SK-N-SH (cell line): ENCODE data around the gene SETX. TPM values are rescaled to one million over a fixed set of nuclear protein-coding genes. Genes with fewer than 3 reads are reported as not detected.

ENCODE experiments used
- CTCF ChIA-PET: fragments of 300-600, 350-600 bp; formaldehyde crosslinking; extraction: SDS; loops from one replicate; lab custom pipeline; 2021; lab: Yijun Ruan, JAX
- POLR2A ChIA-PET: fragments of 350-600 bp; sonication (Branson Sonifier 250); formaldehyde crosslinking; extraction: SDS; loops from one replicate; lab custom pipeline; 2020; ENCODE audit warnings: antibody characterized with exemption, inconsistent platforms; lab: Yijun Ruan, JAX
- DNase-seq: peaks from one replicate; pipeline ENCODE4 v3.0.0; 2012
- H2AFZ ChIP-seq: fragments of 200-600 bp; sonication (generic); 2 replicates; pipeline ENCODE4 v1.8.1; 2016; ENCODE audit warnings: antibody characterized with exemption, mild to moderate bottlenecking, low read depth
- H3F3A ChIP-seq: fragments of 200-600 bp; sonication (generic); replicated peaks from 2 replicates; pipeline ENCODE3; 2016; ENCODE audit warnings: antibody characterized with exemption, mild to moderate bottlenecking; ENCODE audit not compliant: insufficient read depth
- H3K27ac ChIP-seq, 2 experiments: fragments of 200-500 bp in 1 of 2; fragments of 200-600 bp in 1 of 2; sonication (Bioruptor generic) in 1 of 2; sonication (generic), shearing (Covaris generic) in 1 of 2; 2 replicates each; pipeline versions ENCODE4 v1.5.1 to v1.6.1; 2014 to 2016; ENCODE audit warnings: low read depth in 2 of 2, inconsistent platforms in 1 of 2, low read length in 1 of 2, mild to moderate bottlenecking in 1 of 2, mixed read lengths in 1 of 2
- H3K27me3 ChIP-seq: fragments of 200-600 bp; sonication (generic), shearing (Covaris generic); 2 replicates; pipeline ENCODE4 v1.6.1; 2016; ENCODE audit warnings: mixed run types; ENCODE audit not compliant: insufficient read depth
- H3K36me3 ChIP-seq, 2 experiments: fragments of 200-500 bp in 1 of 2; fragments of 200-600 bp in 1 of 2; sonication (Bioruptor generic) in 1 of 2; sonication (generic) in 1 of 2; replicated peaks in 1 of 2; 2 replicates each; pipeline versions ENCODE3 to v1.5.1; 2014 to 2016; ENCODE audit warnings: low read length in 1 of 2, mild to moderate bottlenecking in 1 of 2; ENCODE audit not compliant: insufficient read depth in 2 of 2, control insufficient read depth in 1 of 2
- H3K4me1 ChIP-seq, 2 experiments: fragments of 200-500 bp in 1 of 2; fragments of 200-600 bp in 1 of 2; sonication (Bioruptor generic) in 1 of 2; sonication (generic), shearing (Covaris generic) in 1 of 2; 2 replicates each; pipeline versions ENCODE4 v1.5.1 to v1.6.1; 2014 to 2016; ENCODE audit warnings: low read depth in 1 of 2, low read length in 1 of 2, mixed run types in 1 of 2; ENCODE audit not compliant: insufficient read depth in 2 of 2, control insufficient read depth in 1 of 2
- H3K4me2 ChIP-seq: fragments of 200-600 bp; sonication (generic), shearing (Covaris generic); 2 replicates; pipeline ENCODE4 v1.6.1; 2017; ENCODE audit warnings: mixed run types
- H3K4me3 ChIP-seq, 2 experiments: fragments of 200-500 bp in 1 of 2; fragments of 200-600 bp in 1 of 2; sonication (Bioruptor generic) in 1 of 2; sonication (generic), shearing (Covaris generic) in 1 of 2; 2 replicates each; pipeline versions ENCODE4 v1.5.1 to v1.8.1; 2014 to 2016; ENCODE audit warnings: low read depth in 2 of 2, inconsistent platforms in 1 of 2, low read length in 1 of 2, mild to moderate bottlenecking in 1 of 2, mixed read lengths in 1 of 2, moderate library complexity in 1 of 2
- H3K79me2 ChIP-seq: fragments of 200-600 bp; sonication (generic); 2 replicates; pipeline ENCODE4 v1.8.1; 2017; ENCODE audit warnings: mild to moderate bottlenecking; ENCODE audit not compliant: insufficient read depth
- H3K9ac ChIP-seq: fragments of 200-600 bp; sonication (generic); 2 replicates; pipeline ENCODE4 v1.6.1; 2017; ENCODE audit warnings: mixed run types
- H3K9me2 ChIP-seq: fragments of 200-600 bp; sonication (generic); 2 replicates; pipeline ENCODE4 v1.6.1; 2017; ENCODE audit warnings: mixed run types
- H3K9me3 ChIP-seq: fragments of 200-600 bp; sonication (generic); 2 replicates; pipeline ENCODE4 v1.6.1; 2017; ENCODE audit warnings: mixed run types, mild to moderate bottlenecking, moderate library complexity
- H4K20me1 ChIP-seq: fragments of 200-600 bp; sonication (generic); 2 replicates; pipeline ENCODE4 v1.6.1; 2017; ENCODE audit warnings: mild to moderate bottlenecking, mixed run types; ENCODE audit not compliant: insufficient read depth
- CHD2 ChIP-seq: fragments of 150-350 bp; IDR thresholded peaks from 2 replicates; pipeline ENCODE4 v1.6.1; 2018; ENCODE audit warnings: low read length; ENCODE audit not compliant: partially characterized antibody
- CTCF ChIP-seq: fragments of 200-600 bp; sonication (generic); IDR thresholded peaks from 2 replicates; pipeline ENCODE4 v1.6.1; 2017; ENCODE audit warnings: antibody characterized with exemption, mild to moderate bottlenecking, moderate library complexity
- ELF1 ChIP-seq: IDR thresholded peaks from 2 replicates; pipeline ENCODE4 v1.4.0; 2012
- EP300 ChIP-seq, 2 experiments: IDR thresholded peaks; 2 replicates each; pipeline versions ENCODE4 v1.4.0 to v1.6.1; 2012; ENCODE audit warnings: borderline replicate concordance in 1 of 2, low read depth in 1 of 2, low read length in 1 of 2
- EZH2phosphoT487 ChIP-seq: fragments of 200-600 bp; sonication (generic); IDR thresholded peaks from 2 replicates; pipeline ENCODE4 v1.6.1; 2017; ENCODE audit warnings: low read depth, mixed run types, mild to moderate bottlenecking, antibody characterized with exemption, moderate library complexity, borderline replicate concordance
- FOSL2 ChIP-seq: IDR thresholded peaks from 2 replicates; pipeline ENCODE4 v1.4.0; 2012; ENCODE audit warnings: low read depth, mild to moderate bottlenecking, moderate library complexity, borderline replicate concordance
- FOXJ3 ChIP-seq: sonication (generic); formaldehyde crosslinking; IDR thresholded peaks from 2 replicates; pipeline ENCODE4 v1.5.1; 2020; ENCODE audit warnings: mild to moderate bottlenecking, missing genetic modification reagents
- FOXM1 ChIP-seq: IDR thresholded peaks from 2 replicates; pipeline ENCODE4 v1.4.0; 2012; ENCODE audit warnings: low read depth, mild to moderate bottlenecking
- MAX ChIP-seq: IDR thresholded peaks from 2 replicates; pipeline ENCODE4 v1.4.0; 2012; ENCODE audit warnings: low read depth
- MEF2A ChIP-seq: IDR thresholded peaks from 2 replicates; pipeline ENCODE4 v1.4.0; 2012; ENCODE audit warnings: low read depth, borderline replicate concordance
- MXI1 ChIP-seq: IDR thresholded peaks from 2 replicates; pipeline ENCODE4 v1.6.1; 2012; ENCODE audit warnings: mild to moderate bottlenecking, low read depth, low read length, improper control_type of control experiment
- POLR2AphosphoS5 ChIP-seq: IDR thresholded peaks from 2 replicates; pipeline ENCODE4 v1.6.1; 2012; ENCODE audit warnings: low read depth, low read length
- RAD21 ChIP-seq: IDR thresholded peaks from 2 replicates; pipeline ENCODE4 v1.6.1; 2012; ENCODE audit warnings: mild to moderate bottlenecking, low read length
- RCOR1 ChIP-seq: fragments of 150-350 bp; IDR thresholded peaks from 2 replicates; pipeline ENCODE4 v1.6.1; 2017; ENCODE audit warnings: antibody characterized with exemption, low read length
- SIN3A ChIP-seq: IDR thresholded peaks from 2 replicates; pipeline ENCODE4 v1.6.1; 2012; ENCODE audit warnings: low read depth, mild to moderate bottlenecking, low read length, moderate library complexity, borderline replicate concordance
- TAF1 ChIP-seq: IDR thresholded peaks from 2 replicates; pipeline ENCODE4 v1.6.1; 2012; ENCODE audit warnings: low read depth, mild to moderate bottlenecking, low read length, moderate library complexity, borderline replicate concordance
- TEAD4 ChIP-seq: IDR thresholded peaks from 2 replicates; pipeline ENCODE4 v1.4.0; 2012; ENCODE audit warnings: mild to moderate bottlenecking, borderline replicate concordance; ENCODE audit not compliant: insufficient read depth
- USF1 ChIP-seq: IDR thresholded peaks from 2 replicates; pipeline ENCODE4 v1.4.0; 2012; ENCODE audit warnings: low read depth, borderline replicate concordance
- YY1 ChIP-seq: IDR thresholded peaks from 2 replicates; pipeline ENCODE4 v1.4.0; 2012; ENCODE audit warnings: low read depth, mild to moderate bottlenecking
- ZBTB33 ChIP-seq: IDR thresholded peaks from 2 replicates; pipeline ENCODE4 v1.4.0; 2012; ENCODE audit warnings: low read depth, borderline replicate concordance
- WGBS: methylation state at CpG from one replicate; pipeline ENCODE4 v1.1.6; 2017; ENCODE audit warnings: low lambda C conversion rate; 5-methylcytosine and 5-hydroxymethylcytosine counted together
- polyA plus RNA-seq, 3 experiments: library from polyadenylated mRNA; depleted of rRNA; stranded (reverse); fragments of >200 nt; gene quantifications; 2 replicates each; pipeline ENCODE4 v1.2.3, GENCODE V29; 2012

The SETX gene
- polyA plus RNA-seq, 1 of the 3 experiments (the other 2 are of a cell fraction), result 12.3 TPM

- WGBS, result 91% methylated on average over 4 of the region's 4 CpGs
Observed at GRCh38 chr9:132366481-132366880, 11.7 kb upstream of the SETX start.

GRCh38 chr9:132365986-132366385, 11.2 kb upstream of the SETX start:
- no peak overlapping the region for H3K4me3 ChIP-seq
- H3K79me2 ChIP-seq, result no peaks in the 10 kb centered on the region
- whole genome bisulfite sequencing, result 59% methylated on average over 3 of the region's 3 CpGs
- CTCF ChIA-PET, result interaction anchor here (0.6 kb wide), 1 partner anchor 181 kb away, joined by 3 read pairs; no protein-coding TSS in a partner anchor
- H3F3A ChIP-seq, result peaks cover 8% of the 10 kb centered on the region
- DNase-seq, result no peak
- no peaks in the 10 kb centered on the region for H3K9me2 ChIP-seq
- H3K36me3 ChIP-seq, result no peaks in the 10 kb centered on the region
- no peaks in the 10 kb centered on the region; a peak in 1 of 4 replicates for H3K4me1 ChIP-seq
- POLR2A ChIA-PET, result no interaction called here
- H3K9me3 ChIP-seq, result no peaks in the 10 kb centered on the region
- H2AFZ ChIP-seq, result peak overlapping the region; percentile 21; the same call in 1 of the 2 replicates
- no peak overlapping the region for H3K9ac ChIP-seq
- H3K27ac ChIP-seq, result no peak overlapping the region
- H3K27me3 ChIP-seq, result no peaks in the 10 kb centered on the region
- H3K4me2 ChIP-seq, result no peak overlapping the region
- no peaks in the 10 kb centered on the region for H4K20me1 ChIP-seq
- TF ChIP-seq MAX, result no peak
- no peak for TF ChIP-seq USF1
- TF ChIP-seq FOSL2, result no peak
- TF ChIP-seq FOXM1, result no peak
- TF ChIP-seq ELF1, result no peak
- no peak for TF ChIP-seq EZH2phosphoT487
- no peak for TF ChIP-seq EP300 (IDR thresholded peaks at IDR 0.05; ENCODE audit: borderline replicate concordance in 1 of 2, low read depth in 1 of 2, low read length in 1 of 2)
- TF ChIP-seq TEAD4, result no peak
- TF ChIP-seq RAD21, result no peak
- no peak for TF ChIP-seq YY1
- no peak for TF ChIP-seq RCOR1
- TF ChIP-seq MEF2A, result no peak
- TF ChIP-seq FOXJ3 (CRISPR knock-in tag), result no peak
- no peak for TF ChIP-seq SIN3A

More at GRCh38 chr9:132366481-132366880, 11.7 kb upstream of the SETX start:
- H3K9me3 ChIP-seq, result no peaks in the 10 kb centered on the region
- TF ChIP-seq CHD2 (no peak), CTCF (no peak), ZBTB33 (no peak), POLR2AphosphoS5 (no peak), TAF1 (no peak), FOSL2 (no peak), MXI1 (no peak)
- TF ChIP-seq, all 33 proteins: peak for 0
- CTCF ChIA-PET, result no interaction called here
- Histone ChIP-seq H4K20me1 (no peaks in the 10 kb centered on the region), H3K79me2 (no peaks in the 10 kb centered on the region), H3K4me3 (no peak overlapping the region), H2AFZ (no peak overlapping the region), H3K27me3 (no peaks in the 10 kb centered on the region), H3K4me2 (no peak overlapping the region), H3K27ac (no peak overlapping the region), H3K9ac (no peak overlapping the region), H3K4me1 (no peaks in the 10 kb centered on the region; a peak in 1 of 4 replicates), H3F3A (peaks cover 8% of the 10 kb centered on the region), H3K36me3 (no peaks in the 10 kb centered on the region), H3K9me2 (no peaks in the 10 kb centered on the region)
- DNase-seq, result no peak
- POLR2A ChIA-PET, result no interaction called here
